Fibroblast of the aortic adventitia (primary cell): ENCODE measurements around the gene NADSYN1. TPM values are rescaled to one million over a fixed set of nuclear protein-coding genes. Genes with fewer than 3 reads are reported as not detected.
"Not testable (repeated sequence)": the region's sequence is repeated elsewhere in the genome, so short reads cannot be mapped to it uniquely, and the experiment has no call there.

ENCODE experiments used
- DNase-seq: peaks from one replicate; pipeline ENCODE4 v3.0.0-alpha.2; 2010; ENCODE audit warnings: low read depth
- H3K4me3 ChIP-seq: 2 replicates; pipeline ENCODE4 v1.5.1; 2011; ENCODE audit warnings: low read depth, mild to moderate bottlenecking, control low read depth, low read length, moderate library complexity
- CTCF ChIP-seq: IDR thresholded peaks from 2 replicates; pipeline ENCODE4 v1.5.1; 2011; ENCODE audit warnings: mild to moderate bottlenecking, low read length, control low read depth, inconsistent platforms; ENCODE audit not compliant: insufficient read depth
- total RNA-seq: library from RNA; depleted of rRNA; stranded (reverse); fragments of >200 nt; gene quantifications from 2 replicates; pipeline ENCODE4 v1.2.3, GENCODE V29; 2012; ENCODE audit warnings: low replicate concordance

NADSYN1 gene
- total RNA-seq, 1 donor: 50.9 TPM

- H3K4me3 ChIP-seq: no peak overlapping the region
- no peak for DNase-seq
- no peak for TF ChIP-seq CTCF
Observed at GRCh38 chr11:71414645-71415044, 38.4 kb upstream of the NADSYN1 start.

GRCh38 chr11:71418643-71419042 is 34.4 kb upstream of the NADSYN1 start:
- no peak for DNase-seq
- TF ChIP-seq CTCF: no peak
- H3K4me3 ChIP-seq: no peak overlapping the region

- TF ChIP-seq CTCF: peak; percentile 69
- no peak overlapping the region for H3K4me3 ChIP-seq
- peak; percentile 63 for DNase-seq
Observed at GRCh38 chr11:71420455-71421241, 32.4 kb upstream of the NADSYN1 start.

- no peak for TF ChIP-seq CTCF
- H3K4me3 ChIP-seq: no peak overlapping the region
- no peak for DNase-seq
Observed at GRCh38 chr11:71421392-71421950, 31.5 kb upstream of the NADSYN1 start.

- DNase-seq: not testable (repeated sequence)
Observed at GRCh38 chr11:71422318-71422717, 30.7 kb upstream of the NADSYN1 start.

GRCh38 chr11:71423181-71423790 is 29.7 kb upstream of the NADSYN1 start:
- TF ChIP-seq CTCF: no peak
- no peak overlapping the region for H3K4me3 ChIP-seq
- DNase-seq: no peak

More at GRCh38 chr11:71422318-71422717, 30.7 kb upstream of the NADSYN1 start:
- H3K4me3 ChIP-seq: not testable (repeated sequence)

GRCh38 chr11:71425409-71425808 is 27.6 kb upstream of the NADSYN1 start:
- DNase-seq: no peak
- H3K4me3 ChIP-seq: no peak overlapping the region
- no peak for TF ChIP-seq CTCF
